NCI-H345 (cell line): ENCODE data around the gene ZDHHC14.
A peak's percentile ranks its signal among the peaks of the same experiment; 100 is the strongest.
"Not testable (repeated sequence)": the region's sequence is repeated elsewhere in the genome, so short reads cannot be mapped to it uniquely, and the experiment has no call there.

ENCODE experiments used
- DNase-seq: peaks from one replicate; lab custom pipeline; 2025; lab: John Stamatoyannopoulos, UW

Gene ZDHHC14

DNA sequence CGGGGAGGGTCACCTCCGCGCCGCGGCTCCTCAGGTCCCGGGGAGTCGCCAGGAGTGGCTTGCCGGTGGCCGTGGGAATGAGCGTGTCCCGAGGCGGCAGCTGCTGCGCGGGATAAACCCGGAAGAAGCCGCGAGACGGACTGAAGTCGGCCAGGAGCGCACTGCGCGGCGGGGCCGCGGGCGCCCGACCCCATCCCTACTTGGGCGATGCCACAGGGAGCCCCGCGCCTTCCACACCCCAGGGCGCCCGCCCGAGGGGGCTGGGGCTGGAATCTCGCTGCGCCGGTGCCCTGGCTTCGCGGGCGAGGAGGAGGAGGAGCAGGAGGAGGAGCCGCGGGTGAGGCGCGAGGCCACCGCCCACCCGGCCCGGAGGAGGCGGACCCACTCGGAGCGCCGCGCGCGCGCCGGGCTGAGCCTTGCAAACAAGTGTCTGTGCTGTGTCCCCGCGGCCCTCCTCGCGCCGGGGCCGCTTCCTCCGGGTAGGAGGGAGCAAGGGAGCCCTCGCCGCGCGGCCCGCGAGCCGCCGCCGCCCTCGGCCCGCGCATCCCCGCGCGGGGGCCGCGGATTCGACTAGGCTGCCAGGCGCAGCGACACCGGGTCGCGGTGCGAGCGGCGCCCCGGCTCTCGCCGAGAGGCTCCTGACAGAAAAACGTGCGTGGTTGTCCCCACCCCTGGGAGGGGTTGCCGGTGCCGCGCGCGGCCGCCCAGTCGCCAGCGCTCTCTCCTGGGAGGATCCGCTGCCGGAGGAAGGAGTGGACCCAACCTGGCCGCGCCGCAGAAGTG, at the start of gene ZDHHC14:
ZDHHC14 (plus strand) TSS at position 412 of the 783 bp plus-strand sequence.
- peak; percentile 91 for DNase-seq

DNA sequence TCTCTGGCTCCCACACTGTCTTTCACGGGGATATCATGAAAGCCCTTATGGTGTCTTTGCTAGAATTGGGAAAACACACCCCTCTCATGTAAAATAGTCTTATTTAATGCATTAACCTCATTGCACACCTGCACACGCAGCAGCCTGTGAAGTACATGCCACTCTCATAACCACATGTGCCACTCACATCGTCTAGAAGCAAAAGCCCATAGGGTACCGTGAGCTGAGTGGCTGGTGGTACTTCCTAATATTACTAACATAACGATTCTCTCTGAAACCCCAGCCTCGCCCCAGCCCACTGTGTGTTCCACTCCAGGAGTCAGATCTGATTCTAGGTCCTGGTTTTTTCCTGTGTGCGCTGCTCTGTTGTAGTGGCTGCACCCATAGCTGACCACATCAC, 48.2 kb upstream of the ZDHHC14 start:
- no peak for DNase-seq

DNA sequence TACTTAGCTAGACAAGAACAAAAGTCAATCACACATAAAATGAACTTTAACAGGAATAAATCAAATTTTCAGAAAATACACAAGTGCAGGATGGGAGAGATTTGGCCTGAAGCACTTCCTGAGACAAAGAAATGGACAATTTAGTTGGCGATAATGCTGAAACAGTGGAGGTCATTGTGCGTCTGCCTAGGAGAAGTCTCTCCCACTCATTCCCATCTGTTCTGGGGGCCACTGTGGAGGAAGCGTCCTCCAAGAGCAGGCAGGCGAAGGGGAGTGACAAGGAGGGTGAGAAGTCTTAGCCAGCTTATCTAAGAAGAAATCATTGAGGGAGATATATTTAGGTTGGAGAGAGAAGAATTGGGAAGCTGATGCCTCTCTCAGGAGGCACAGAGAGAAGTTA, 47.5 kb upstream of the ZDHHC14 start:
- no peak for DNase-seq

DNA sequence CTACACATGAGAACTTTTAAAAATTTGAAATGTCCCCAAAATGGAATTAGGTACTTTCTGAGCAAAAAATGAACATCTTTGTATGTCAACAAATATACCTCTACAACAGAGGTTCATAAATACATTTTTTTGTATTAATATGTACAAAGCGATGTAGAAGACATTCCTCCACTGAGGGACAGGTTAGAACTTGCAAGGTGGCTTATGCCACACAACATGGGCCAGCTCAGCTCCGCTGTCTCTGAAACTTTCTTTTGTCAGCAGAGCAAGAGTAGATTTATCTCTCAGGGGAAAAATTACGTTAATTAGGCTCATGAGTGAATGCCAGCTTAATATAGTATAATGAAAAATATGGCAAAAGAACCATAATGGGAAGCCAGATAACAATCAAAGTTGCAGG, 47.0 kb upstream of the ZDHHC14 start:
- DNase-seq: no peak

DNA sequence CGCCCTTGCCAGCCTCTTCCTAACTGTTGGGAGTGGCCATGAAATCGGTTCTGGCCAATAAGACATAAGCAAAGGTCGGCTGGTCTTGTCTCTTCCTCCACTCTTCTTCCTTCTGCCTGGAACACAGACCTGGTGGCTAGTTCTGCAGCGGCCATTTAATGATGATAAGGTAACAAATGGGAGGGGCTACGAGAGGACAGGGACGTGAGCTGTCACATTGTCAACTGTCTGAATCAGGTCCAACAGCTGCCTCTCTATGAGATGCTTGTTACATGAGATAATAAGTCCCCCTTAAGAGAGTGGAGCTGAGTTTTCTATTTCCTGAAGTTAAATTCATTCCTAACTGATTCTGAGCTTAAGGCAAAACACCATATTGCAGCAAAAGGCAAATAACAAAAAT, 45.2 kb upstream of the ZDHHC14 start:
- no peak for DNase-seq

DNA sequence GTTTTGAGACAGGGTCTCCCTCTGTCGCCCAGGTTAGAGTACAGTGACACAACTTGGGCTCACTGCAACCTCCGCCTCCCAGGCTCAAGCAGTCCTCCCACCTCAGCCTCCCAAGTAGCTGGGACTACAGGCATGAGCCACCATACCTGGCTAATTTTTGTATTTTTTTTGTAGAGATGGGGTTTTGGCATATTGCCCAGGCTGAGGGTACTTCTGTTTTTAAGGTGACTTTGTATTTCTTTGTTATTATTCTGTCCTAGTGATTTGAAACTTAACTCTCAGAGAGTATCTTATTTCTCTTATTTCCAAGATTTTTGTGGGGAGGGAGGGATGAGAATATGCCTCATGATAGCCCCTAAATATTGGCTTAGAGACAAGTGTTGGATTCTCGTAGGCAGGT, 43.7 kb upstream of the ZDHHC14 start:
- DNase-seq: not testable (repeated sequence)

DNA sequence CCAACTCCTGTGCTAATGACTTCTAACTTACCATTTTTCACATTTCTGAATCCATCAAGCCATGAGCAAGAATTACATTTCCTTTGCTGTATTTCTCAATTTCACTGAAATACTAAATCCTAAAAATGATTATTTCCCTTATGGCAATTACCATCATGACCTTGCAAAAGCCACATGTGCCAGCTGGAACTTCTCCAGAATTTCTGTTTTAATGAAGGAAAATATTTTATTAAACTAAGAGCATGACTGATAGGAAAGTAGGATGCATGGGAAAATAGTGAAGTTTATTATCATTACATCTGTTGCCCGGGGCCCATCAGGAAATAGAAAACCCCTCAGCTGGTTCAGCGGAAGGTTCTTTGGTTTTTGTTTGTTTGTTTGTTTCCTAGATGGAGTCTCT, 43.2 kb upstream of the ZDHHC14 start:
- DNase-seq: no peak

DNA sequence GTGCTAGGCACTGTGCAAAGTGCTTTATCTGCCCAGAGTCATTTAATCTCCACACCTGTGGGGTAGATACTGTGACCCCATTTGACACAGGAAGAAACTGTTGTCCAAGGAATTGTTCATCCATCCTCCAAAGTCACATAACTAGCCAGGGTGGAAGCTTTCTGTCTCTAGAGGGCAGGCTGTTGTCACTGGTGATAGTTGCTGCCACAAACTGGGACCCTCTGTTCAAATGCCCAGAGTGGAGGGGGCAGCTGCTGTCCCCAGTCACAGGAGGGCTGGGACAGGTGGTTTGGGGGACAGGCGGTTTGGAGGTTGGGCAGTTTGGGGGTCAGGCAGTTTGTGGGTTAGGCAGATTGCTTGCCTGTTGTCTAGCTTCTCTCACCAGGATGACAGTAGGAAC, 41.6 kb upstream of the ZDHHC14 start:
- DNase-seq: no peak

DNA sequence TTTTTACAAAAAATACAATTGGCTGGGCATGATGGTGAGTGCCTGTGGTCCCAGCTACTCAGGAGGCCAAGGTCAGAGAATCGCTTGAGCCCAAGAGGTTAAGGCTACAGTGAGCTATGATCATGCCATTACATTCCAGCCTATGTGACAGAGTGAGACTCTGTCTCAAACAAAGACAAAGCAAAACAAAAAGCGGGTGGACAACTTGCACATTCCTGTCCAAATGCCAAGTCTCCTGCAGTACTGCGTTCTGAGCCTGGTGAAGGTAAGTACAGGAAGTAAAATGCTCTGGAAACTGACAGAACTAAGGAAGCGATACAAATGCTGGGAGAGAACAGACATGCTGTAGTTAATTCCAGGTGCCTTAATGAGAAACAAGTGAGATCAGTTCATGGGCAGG, 37.3 kb upstream of the ZDHHC14 start:
- no peak for DNase-seq

DNA sequence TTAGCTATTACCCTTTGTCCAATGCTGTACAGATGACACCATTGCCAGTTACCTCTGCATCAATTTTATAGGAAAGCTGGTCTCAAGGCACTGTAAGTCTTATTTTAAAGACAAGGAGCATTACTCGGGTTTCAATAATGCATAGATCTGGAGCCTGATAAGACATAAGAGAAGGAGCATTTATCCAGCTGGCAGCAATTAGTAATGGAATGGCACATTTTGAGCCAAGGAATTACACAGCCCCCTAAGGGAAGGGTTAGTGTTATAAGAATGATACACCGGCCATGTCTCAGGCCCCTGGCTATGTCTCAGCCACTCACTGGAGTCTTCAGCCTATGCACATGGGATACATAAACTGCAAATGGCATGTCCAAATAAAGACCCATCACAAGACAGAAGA, 34.6 kb upstream of the ZDHHC14 start:
- DNase-seq: no peak

DNA sequence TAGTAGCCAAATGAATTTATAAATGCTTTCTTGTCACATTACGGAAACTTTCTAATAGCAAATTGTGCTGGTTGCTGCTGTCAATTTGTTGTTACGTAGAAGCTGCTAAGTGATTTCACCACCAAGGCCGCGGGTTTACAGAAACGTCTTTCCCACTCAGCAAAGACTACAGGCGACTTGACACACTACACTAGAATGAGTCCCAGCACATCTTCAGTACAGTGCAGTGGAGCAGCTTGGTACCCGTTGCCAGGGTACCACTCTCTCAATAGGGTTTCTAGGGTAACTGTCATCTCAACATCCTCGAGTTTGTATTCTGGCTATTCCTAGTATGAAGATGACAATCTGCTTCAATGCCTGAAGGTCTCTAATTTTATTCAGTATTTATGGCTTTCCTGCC, 22.7 kb upstream of the ZDHHC14 start:
- no peak for DNase-seq

DNA sequence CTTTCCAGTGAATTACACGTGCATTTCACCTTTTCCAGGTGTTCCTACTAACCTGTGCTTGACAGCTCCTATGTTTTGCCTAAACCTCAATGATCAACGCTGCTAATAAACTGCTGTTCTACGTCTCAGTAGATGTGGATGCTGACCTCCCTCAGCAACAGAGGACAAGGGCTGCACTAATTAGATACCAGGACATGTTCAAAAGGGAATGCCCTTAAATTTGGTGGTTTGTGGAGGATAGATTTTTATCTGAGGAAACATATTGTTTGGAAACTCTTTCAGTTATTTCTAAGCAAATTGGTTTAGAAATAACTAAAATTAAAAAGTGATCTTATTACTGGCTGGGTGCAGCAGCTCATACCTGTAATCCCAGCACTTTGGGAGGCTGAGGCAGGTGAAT, 19.1 kb upstream of the ZDHHC14 start:
- DNase-seq: no peak

DNA sequence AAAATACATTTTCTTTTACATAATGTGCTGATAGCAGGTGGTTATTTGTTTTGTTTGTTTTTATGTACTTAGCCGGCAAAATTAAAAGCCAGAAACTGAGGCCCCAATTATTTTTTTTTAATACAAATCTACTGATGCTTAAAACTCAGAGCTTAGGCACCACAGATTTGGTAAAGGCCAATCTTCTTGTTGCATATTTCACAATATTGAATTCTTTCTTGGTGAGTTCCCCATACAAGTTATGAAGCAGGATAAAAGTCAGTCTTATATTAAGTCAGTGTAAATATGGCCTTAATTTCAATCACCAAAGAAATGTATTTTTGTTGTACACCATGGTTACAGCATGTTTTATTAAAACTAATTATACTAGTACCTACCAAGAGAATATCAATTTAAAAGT, 16.3 kb upstream of the ZDHHC14 start:
- DNase-seq: no peak

DNA sequence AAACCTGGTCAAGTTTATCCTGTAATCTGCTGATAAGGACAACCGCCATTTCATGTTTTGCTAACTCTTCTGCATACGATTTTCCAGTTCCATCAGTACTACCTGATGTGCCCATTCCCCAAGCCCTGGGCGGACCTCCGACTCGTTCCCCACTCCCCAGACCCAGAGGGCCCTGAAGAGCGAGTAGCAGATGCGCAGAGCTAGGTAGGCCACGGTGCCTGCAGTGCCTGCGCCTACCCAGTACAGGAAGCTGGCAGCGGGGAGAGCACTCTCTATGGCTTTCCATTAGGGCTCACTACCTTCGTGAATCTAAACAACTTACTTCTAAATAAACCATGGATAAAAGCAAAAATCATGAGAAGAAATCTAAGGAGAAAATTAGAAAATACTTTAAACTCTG, 14.3 kb upstream of the ZDHHC14 start:
- DNase-seq: no peak

DNA sequence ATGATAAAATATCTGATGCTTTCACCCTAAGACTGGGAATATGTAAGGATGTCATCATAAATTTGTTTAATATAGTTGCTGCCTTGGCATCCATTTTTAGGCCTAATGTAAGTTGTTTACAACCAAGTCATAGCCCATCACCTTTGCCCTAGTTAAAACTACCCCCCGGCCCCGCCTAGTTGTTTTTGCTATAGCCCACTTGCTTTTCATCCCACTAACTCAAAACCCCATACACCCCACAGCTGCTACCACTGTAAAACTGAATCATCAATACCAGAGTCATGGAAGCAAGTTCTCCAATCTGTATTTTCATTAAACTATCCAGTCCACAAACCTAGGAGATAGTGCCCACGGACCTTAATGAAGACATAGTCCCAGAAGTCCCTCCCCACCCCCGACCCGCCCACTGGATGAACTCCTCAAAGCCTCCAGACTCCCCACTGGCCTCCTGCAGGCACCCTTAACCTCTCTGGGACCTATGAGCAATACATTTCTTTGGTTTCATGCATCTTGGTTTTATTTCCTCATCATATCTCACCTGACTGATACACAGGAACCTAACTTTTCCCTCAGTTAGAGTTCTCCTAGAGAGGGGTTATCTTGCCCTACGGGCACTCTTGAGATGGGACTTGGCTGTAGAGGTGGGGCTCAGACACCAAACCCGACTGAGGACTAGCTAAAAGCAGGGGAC, 12.5 kb upstream of the ZDHHC14 start:
- no peak for DNase-seq

DNA sequence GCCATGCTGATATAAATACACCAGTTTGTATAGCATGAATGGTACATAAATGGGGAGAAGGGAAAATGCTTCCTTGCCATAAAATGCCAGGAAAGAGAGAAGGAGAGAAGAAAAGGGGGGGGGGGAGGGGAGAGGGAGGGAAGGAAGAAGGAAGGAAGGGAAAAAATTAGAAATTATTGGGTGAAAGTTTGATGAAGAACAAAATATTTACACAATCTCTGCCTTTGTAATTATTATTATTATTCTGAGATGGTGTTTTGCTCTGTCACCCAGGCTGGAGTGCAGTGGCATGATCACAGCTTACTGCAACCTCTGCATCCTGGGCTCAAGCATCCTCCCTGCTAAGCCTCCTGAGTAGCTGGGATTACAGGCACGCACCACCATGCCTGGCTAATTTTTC, 10.2 kb upstream of the ZDHHC14 start:
- DNase-seq: no peak

DNA sequence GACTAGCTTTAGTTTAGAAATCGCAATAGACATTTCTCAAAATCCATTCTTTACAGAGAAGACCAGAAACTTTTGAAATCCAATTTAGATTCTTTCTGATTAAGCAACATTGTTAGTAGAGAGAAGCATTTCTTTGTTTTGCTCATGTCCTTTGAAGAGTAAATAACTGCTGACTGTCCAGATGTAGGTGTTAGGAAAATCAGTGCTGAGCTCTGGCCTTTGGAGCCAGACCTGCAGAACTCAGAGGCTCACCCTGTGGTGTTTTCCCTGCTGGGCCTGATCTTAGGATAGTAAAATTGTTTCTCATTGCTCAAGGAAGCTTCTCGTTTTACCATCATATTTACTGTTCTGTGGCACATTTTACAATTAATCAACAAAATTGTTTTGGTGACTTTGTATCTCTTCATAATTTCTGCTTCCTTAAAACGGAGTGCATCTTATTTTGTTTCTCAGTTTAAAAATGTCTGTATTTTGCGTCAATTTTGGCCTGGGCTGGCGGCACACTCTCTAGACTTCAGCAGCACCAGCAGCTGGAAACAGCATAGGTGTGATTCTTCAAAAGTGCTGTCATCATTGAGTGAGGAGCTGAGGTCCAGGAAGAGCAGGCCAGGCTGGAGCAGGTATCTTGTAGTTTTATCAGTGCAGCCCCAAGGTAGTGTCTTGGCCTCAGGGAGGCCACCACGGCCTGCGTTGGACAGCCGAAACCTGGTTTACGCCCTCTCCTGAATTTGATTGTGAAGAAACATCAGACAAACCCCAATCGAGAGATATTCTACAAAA, 8.3 kb upstream of the ZDHHC14 start:
- DNase-seq: no peak

DNA sequence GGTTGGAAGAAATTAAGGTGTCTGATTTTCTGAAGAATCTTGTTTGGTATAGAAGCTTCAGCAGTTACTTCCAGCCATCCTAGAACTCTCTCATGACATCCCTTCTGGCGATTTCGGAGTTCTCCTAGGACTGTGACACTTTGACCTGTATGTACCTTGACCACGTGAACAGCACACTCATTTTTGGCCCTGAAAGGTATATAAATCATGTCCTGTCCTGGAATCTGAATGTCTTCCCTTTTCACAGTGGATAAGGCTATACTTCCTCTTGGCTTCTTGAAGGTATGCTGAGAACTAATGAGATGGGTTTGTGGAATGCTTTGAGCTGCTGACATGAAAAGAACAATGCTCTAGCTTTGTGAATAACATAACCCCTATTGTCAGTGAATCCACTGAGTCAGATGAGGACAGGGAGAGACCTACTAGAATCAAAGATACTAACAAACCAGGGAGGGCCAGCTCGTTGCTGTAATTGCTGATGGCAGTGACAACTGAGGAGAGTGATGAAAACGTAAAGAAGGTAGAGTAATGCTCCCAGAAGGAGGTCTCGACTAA, 6.0 kb upstream of the ZDHHC14 start:
- DNase-seq: no peak

DNA sequence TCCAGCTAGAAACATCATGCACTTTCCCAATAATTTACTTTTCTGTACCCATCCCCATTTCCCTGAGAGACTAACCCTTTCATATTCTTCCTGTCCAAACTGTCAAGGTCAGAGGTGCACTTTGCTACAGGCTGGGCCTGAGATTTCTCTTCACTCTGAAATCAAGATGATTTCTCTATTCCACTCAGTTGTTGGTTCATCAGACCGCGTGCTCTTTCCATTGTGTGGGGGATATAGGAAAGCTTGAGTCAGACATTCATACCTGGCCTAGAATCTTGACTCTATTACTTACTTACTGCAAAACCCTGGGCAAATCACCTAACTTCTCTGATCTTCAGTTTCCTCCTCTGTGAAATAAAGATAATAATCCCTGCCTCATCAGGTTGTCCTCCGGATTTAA, 4.7 kb upstream of the ZDHHC14 start:
- DNase-seq: no peak

DNA sequence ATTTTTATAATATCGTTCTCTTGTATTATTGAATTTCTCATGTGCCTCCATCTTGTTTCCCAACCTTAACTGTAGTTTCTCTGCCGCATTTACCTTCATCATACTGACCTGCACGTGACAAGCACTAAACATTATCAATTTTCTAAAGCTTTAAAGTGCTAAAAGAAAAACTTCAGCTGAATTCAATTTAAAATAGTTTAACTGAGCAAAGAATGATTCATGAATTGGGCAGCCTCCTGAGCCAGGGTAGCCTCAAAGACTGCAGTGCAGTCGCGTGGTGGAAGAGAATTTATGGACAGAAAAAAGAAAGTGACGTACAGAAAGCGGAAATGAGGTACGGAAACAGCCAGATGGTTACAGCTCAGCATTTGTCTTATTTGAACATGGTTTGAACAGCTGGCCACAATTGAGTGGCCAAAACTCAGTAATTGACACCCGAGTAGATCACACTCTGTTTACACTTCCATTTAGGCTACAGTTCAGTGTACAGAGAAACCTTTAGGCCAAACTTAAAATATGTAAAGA, 4.2 kb upstream of the ZDHHC14 start:
- DNase-seq: peak; percentile 49

DNA sequence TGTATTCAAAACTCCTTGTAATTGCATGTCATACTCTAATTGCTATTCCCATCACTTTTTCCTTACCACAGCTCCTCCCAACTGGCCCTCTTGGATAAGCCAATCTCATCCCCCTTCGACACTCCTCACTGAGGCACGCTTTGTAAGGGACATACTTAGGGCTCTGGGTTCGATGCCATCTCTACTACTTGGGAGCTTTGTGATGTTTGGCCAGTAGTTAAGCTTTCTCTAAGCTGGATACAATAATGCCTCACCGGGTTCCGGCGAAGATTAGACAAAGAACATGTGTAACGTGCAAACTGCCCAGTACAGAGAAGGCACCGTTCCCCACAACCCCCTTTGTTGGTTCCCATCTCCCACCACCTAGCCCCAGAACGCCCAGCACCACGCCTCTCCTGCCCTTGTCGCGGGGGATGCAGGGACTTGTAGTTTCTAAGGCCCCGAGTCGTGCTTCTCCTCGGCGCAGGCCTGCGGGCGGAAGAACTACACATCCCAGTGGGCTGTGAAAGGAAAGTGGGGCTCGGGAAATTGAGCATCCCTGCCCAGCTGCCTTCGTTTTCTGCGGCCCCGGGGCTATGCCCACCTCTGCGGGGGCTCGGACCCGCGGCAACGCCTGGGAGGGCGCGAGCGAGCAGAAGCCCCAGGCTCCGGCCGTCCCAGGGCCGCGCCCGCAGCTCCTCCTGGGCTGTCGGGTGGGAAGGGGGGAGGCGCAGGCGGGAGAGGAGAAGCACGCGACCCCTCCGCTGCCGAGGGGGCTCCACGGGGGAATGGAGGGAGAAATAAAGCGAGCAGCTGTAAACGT, 1.1 kb upstream of the ZDHHC14 start:
- DNase-seq: peak; percentile 97

DNA sequence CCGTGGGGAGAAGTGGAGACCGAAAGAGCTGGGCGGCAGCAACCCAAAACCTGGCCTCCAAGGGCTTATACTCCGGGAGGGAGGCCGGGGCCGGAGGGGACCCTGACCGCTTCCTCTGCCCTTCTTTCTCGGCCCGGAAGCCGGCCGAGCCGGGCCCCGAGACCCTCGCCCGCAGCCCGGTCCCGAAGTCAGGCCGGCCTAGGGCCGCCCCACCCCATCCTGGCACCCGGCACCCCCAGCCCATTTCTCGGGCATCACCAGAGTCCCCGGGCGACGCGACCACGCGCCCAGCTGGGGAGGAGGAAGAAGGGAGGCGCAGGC, 572 bp upstream of the ZDHHC14 start:
- DNase-seq: no peak
